ENCODE data around the gene HIGD1C. TPM values are rescaled to one million over a fixed set of nuclear protein-coding genes. Genes with fewer than 3 reads are reported as not detected.

Gene HIGD1C
- total and polyA plus RNA-seq, 2 experiments from 2014 or later: not detected

DNA sequence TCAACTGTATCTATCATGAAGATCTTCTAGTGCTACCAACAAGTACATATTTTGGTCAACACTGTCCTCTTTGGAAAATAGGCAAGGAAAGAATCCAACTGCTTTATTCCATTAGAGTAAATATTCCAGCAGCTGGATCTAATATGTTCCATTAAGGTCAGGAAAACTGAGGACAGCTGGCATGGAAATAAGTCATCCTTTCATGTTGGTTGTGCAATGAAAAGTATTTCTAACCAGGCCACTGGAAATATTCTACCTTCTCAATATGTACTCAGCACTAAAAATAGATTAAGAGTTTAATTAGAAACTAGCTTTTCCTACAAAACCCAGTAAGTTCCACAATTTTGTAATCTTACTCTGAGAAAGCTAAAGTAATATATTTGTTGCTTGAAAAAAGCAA, 19.6 kb downstream of the HIGD1C start:
- Mint-ChIP-seq H3K27me3 (ENCODE audit: insufficient read depth, low read depth, poor library complexity) (no peaks in the 10 kb centered on the region), H3K4me1 (no peaks in the 10 kb centered on the region), H3K4me3 (no peak overlapping the region), H3K9me3 (peaks cover 28% of the 10 kb centered on the region), H3K36me3 (ENCODE audit: low read depth) (peaks cover 53% of the 10 kb centered on the region), H3K27ac (no peak overlapping the region)
- H3K4me2 ChIP-seq: no peak overlapping the region
- H3K4me3 ChIP-seq: no peak overlapping the region
- H3K4me1 ChIP-seq (ENCODE audit: insufficient read depth): no peaks in the 10 kb centered on the region
- no peaks in the 10 kb centered on the region for H3F3A ChIP-seq (replicated peaks; ENCODE audit: low read depth)
- no peaks in the 10 kb centered on the region for H3K79me2 ChIP-seq (replicated peaks; ENCODE audit: insufficient read depth)
- DNase-seq (ENCODE audit: low spot score): no peak
- no peak overlapping the region for H3K27ac ChIP-seq (ENCODE audit: low read depth)
- no peak for TF ChIP-seq ZNF331 (CRISPR knock-in tag; IDR thresholded peaks at IDR 0.05; ENCODE audit: low read depth)
- TF ChIP-seq, protein P1, sequence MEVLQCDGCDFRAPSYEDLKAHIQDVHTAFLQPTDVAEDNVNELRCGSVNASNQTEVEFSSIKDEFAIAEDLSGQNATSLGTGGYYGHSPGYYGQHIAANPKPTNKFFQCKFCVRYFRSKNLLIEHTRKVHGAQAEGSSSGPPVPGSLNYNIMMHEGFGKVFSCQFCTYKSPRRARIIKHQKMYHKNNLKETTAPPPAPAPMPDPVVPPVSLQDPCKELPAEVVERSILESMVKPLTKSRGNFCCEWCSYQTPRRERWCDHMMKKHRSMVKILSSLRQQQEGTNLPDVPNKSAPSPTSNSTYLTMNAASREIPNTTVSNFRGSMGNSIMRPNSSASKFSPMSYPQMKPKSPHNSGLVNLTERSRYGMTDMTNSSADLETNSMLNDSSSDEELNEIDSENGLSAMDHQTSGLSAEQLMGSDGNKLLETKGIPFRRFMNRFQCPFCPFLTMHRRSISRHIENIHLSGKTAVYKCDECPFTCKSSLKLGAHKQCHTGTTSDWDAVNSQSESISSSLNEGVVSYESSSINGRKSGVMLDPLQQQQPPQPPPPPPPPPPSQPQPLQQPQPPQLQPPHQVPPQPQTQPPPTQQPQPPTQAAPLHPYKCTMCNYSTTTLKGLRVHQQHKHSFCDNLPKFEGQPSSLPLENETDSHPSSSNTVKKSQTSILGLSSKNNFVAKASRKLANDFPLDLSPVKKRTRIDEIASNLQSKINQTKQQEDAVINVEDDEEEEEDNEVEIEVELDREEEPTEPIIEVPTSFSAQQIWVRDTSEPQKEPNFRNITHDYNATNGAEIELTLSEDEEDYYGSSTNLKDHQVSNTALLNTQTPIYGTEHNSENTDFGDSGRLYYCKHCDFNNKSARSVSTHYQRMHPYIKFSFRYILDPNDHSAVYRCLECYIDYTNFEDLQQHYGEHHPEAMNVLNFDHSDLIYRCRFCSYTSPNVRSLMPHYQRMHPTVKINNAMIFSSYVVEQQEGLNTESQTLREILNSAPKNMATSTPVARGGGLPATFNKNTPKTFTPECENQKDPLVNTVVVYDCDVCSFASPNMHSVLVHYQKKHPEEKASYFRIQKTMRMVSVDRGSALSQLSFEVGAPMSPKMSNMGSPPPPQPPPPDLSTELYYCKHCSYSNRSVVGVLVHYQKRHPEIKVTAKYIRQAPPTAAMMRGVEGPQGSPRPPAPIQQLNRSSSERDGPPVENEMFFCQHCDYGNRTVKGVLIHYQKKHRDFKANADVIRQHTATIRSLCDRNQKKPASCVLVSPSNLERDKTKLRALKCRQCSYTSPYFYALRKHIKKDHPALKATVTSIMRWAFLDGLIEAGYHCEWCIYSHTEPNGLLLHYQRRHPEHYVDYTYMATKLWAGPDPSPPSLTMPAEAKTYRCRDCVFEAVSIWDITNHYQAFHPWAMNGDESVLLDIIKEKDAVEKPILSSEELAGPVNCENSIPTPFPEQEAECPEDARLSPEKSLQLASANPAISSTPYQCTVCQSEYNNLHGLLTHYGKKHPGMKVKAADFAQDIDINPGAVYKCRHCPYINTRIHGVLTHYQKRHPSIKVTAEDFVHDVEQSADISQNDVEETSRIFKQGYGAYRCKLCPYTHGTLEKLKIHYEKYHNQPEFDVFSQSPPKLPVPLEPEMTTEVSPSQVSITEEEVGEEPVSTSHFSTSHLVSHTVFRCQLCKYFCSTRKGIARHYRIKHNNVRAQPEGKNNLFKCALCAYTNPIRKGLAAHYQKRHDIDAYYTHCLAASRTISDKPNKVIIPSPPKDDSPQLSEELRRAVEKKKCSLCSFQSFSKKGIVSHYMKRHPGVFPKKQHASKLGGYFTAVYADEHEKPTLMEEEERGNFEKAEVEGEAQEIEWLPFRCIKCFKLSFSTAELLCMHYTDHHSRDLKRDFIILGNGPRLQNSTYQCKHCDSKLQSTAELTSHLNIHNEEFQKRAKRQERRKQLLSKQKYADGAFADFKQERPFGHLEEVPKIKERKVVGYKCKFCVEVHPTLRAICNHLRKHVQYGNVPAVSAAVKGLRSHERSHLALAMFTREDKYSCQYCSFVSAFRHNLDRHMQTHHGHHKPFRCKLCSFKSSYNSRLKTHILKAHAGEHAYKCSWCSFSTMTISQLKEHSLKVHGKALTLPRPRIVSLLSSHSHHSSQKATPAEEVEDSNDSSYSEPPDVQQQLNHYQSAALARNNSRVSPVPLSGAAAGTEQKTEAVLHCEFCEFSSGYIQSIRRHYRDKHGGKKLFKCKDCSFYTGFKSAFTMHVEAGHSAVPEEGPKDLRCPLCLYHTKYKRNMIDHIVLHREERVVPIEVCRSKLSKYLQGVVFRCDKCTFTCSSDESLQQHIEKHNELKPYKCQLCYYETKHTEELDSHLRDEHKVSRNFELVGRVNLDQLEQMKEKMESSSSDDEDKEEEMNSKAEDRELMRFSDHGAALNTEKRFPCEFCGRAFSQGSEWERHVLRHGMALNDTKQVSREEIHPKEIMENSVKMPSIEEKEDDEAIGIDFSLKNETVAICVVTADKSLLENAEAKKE (CRISPR knock-in tag; IDR thresholded peaks at IDR 0.05): no peak
- no peak for TF ChIP-seq JUNB (IDR thresholded peaks at IDR 0.05; ENCODE audit: unreplicated experiment)
- TF ChIP-seq, protein P2, sequence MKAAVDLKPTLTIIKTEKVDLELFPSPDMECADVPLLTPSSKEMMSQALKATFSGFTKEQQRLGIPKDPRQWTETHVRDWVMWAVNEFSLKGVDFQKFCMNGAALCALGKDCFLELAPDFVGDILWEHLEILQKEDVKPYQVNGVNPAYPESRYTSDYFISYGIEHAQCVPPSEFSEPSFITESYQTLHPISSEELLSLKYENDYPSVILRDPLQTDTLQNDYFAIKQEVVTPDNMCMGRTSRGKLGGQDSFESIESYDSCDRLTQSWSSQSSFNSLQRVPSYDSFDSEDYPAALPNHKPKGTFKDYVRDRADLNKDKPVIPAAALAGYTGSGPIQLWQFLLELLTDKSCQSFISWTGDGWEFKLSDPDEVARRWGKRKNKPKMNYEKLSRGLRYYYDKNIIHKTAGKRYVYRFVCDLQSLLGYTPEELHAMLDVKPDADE (IDR thresholded peaks at IDR 0.05): no peak
- TF ChIP-seq NANOG (IDR thresholded peaks at IDR 0.05; ENCODE audit: borderline replicate concordance): no peak
- no peak for TF ChIP-seq STAT1 (IDR thresholded peaks at IDR 0.05; ENCODE audit: unreplicated experiment)
- TF ChIP-seq ZNF114 (CRISPR knock-in tag; IDR thresholded peaks at IDR 0.05): no peak
- TF ChIP-seq POLR2AphosphoS5 (IDR thresholded peaks at IDR 0.05; ENCODE audit: low read depth): no peak
- TF ChIP-seq, protein P3, sequence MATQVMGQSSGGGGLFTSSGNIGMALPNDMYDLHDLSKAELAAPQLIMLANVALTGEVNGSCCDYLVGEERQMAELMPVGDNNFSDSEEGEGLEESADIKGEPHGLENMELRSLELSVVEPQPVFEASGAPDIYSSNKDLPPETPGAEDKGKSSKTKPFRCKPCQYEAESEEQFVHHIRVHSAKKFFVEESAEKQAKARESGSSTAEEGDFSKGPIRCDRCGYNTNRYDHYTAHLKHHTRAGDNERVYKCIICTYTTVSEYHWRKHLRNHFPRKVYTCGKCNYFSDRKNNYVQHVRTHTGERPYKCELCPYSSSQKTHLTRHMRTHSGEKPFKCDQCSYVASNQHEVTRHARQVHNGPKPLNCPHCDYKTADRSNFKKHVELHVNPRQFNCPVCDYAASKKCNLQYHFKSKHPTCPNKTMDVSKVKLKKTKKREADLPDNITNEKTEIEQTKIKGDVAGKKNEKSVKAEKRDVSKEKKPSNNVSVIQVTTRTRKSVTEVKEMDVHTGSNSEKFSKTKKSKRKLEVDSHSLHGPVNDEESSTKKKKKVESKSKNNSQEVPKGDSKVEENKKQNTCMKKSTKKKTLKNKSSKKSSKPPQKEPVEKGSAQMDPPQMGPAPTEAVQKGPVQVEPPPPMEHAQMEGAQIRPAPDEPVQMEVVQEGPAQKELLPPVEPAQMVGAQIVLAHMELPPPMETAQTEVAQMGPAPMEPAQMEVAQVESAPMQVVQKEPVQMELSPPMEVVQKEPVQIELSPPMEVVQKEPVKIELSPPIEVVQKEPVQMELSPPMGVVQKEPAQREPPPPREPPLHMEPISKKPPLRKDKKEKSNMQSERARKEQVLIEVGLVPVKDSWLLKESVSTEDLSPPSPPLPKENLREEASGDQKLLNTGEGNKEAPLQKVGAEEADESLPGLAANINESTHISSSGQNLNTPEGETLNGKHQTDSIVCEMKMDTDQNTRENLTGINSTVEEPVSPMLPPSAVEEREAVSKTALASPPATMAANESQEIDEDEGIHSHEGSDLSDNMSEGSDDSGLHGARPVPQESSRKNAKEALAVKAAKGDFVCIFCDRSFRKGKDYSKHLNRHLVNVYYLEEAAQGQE (IDR thresholded peaks at IDR 0.05; ENCODE audit: unreplicated experiment): no peak
- TF ChIP-seq, protein P4, sequence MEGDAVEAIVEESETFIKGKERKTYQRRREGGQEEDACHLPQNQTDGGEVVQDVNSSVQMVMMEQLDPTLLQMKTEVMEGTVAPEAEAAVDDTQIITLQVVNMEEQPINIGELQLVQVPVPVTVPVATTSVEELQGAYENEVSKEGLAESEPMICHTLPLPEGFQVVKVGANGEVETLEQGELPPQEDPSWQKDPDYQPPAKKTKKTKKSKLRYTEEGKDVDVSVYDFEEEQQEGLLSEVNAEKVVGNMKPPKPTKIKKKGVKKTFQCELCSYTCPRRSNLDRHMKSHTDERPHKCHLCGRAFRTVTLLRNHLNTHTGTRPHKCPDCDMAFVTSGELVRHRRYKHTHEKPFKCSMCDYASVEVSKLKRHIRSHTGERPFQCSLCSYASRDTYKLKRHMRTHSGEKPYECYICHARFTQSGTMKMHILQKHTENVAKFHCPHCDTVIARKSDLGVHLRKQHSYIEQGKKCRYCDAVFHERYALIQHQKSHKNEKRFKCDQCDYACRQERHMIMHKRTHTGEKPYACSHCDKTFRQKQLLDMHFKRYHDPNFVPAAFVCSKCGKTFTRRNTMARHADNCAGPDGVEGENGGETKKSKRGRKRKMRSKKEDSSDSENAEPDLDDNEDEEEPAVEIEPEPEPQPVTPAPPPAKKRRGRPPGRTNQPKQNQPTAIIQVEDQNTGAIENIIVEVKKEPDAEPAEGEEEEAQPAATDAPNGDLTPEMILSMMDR (conservative IDR thresholded peaks at IDR 0.05; ENCODE audit: low read depth in 2 of 2): no peak
- no peak for TF ChIP-seq EZH2 (IDR thresholded peaks at IDR 0.05; ENCODE audit: low read depth, unreplicated experiment)
- no peak for TF ChIP-seq EZH2phosphoT487 (IDR thresholded peaks at IDR 0.05; ENCODE audit: unreplicated experiment)
- TF ChIP-seq CREB1 (CRISPR knock-in tag; IDR thresholded peaks at IDR 0.05; ENCODE audit: low read depth): no peak
- H4K20me1 ChIP-seq (replicated peaks; ENCODE audit: insufficient read depth): no peaks in the 10 kb centered on the region
- no peaks in the 10 kb centered on the region for H3K27me3 ChIP-seq (ENCODE audit: insufficient read depth)
- H2AFZ ChIP-seq: no peak overlapping the region
- ATAC-seq: no peak
- peaks cover 10% of the 10 kb centered on the region for H3K36me3 ChIP-seq (ENCODE audit: insufficient read depth)
- no peaks in the 10 kb centered on the region; the same call in 1 of the 2 replicates for H3K9me2 ChIP-seq (ENCODE audit: insufficient read depth)
